ENCODE data around the gene FOXI1. TPM values are rescaled to one million over a fixed set of nuclear protein-coding genes. Genes with fewer than 3 reads are reported as not detected.

Gene FOXI1
- total RNA-seq, 4 donors from 2014 or later, result not detected

GRCh38 chr5:170131235-170131634 is 25.5 kb downstream of the FOXI1 start:
- TF ChIP-seq CTCF (IDR thresholded peaks at IDR 0.05; ENCODE audit: low read depth), result no peak

GRCh38 chr5:170132269-170132975 is 26.7 kb downstream of the FOXI1 start:
- TF ChIP-seq CTCF (IDR thresholded peaks at IDR 0.05; ENCODE audit: low read depth), result no peak

DNA sequence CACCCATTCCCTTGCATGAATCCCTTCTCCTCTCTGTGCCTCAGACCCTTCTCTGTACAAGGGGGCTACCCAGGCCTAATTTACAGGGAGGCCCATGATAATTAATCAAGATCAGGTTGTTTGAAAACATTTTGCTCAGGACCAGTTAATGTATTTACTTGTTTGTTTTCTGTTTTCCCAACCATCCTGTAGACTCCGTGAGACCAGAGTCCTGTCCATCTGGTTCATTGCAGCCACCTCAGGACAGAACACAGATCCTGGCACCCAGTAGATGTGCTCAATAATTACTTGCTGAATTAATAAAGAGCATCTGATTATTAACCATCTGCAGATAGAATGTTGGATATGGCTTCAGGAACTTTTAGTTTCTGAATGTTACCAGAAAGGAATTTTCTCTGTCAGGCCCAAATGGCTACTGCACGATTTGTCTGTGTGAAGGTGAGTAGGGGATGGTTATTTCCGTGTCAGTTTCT is 27.3 kb downstream of the FOXI1 start:
- TF ChIP-seq CTCF (IDR thresholded peaks at IDR 0.05; ENCODE audit: low read depth), result no peak

GRCh38 chr5:170135796-170136490 is 30.2 kb downstream of the FOXI1 start:
- no peak for TF ChIP-seq CTCF (IDR thresholded peaks at IDR 0.05; ENCODE audit: low read depth)

- TF ChIP-seq CTCF (IDR thresholded peaks at IDR 0.05; ENCODE audit: low read depth), result no peak
These were observed 30.8 kb downstream of the FOXI1 start for GRCh38 chr5:170136506-170136905.

DNA sequence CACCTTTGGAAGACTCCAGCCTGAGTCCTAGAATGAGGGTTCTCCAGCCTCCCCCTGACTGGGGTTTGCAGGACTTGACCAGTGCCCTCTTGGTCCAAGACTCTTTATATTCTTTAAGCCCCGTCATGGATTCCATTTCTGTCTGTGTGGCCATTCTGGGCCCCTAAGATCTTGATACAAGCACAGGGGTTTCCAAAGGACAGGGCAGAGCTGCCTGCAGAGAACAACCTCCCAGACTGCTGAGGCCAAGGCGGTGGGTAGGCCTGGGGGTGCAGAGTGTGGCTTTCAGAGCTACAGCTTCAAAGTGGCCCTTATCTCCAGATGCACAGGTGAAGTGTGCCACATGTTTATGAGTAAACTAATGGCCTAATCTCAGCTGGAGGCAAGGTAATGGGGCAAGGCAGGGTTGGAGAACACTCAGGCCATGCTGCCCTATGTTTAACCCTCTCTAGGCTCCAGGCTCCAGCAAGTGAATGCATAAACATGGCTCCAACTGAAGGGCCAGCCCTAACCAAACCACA is 32.1 kb downstream of the FOXI1 start:
- TF ChIP-seq CTCF (IDR thresholded peaks at IDR 0.05; ENCODE audit: low read depth), result no peak

DNA sequence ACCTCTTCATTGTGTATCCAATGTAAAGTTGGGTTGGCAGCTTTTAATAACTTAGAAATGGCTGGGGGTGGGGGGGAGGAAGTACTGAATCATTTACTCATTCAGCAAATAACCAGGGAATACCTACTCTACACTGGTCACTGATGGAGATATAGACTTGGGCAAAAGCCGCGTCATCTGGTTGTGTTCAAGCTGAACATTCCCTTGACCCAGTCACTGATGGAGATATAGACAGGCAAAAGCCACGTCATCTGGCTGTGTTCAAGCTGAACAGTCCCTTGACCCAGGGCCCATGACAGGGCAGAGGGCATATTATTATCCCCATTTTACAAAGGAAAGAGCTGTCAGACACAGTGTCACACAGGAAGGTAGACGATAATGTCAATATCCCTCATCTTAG is 32.6 kb downstream of the FOXI1 start:
- no peak for TF ChIP-seq CTCF (IDR thresholded peaks at IDR 0.05; ENCODE audit: low read depth)

Data from subcutaneous adipose tissue (tissue), 4 donors.